C1 segment of cervical spinal cord (tissue), 14 donors: ENCODE data around the gene CCDC110.
A peak's percentile ranks its signal among the peaks of the same experiment; 100 is the strongest.

Source experiments
- DNase-seq, 14 donors: peaks; one replicate each; lab custom pipeline; 2025; lab: John Stamatoyannopoulos, UW

Gene CCDC110

DNA sequence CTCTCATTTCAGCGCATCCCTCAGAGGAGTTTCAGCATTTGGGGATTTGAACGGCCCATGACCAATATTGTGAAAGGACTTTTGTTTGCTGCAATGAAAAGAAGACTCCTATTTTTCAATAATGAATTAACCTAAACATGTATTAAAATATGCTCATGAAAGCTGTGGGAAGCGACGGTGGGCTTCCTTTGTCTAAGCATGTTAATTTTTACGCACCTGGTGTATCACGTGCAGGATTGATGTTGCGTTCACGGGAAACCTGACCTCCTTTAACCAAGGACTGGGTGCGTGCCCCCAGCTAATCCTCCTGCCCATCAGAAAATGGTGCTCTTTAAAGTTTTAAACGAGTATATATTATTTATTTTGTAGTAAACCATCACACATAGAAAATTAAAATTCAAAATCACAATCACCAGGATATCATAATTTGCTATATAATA lies 590 bp upstream of the CCDC110 start:
- DNase-seq: no peak

- peak in 7 of 14 donors; percentile 43 to 88 (median 64) for DNase-seq
These were observed 885 bp downstream of the CCDC110 start for GRCh38 chr4:185470501-185471195.

- DNase-seq: peak in 1 of 14 donors; percentile 47
These were observed 1.9 kb downstream of the CCDC110 start for GRCh38 chr4:185469580-185470154.

DNA sequence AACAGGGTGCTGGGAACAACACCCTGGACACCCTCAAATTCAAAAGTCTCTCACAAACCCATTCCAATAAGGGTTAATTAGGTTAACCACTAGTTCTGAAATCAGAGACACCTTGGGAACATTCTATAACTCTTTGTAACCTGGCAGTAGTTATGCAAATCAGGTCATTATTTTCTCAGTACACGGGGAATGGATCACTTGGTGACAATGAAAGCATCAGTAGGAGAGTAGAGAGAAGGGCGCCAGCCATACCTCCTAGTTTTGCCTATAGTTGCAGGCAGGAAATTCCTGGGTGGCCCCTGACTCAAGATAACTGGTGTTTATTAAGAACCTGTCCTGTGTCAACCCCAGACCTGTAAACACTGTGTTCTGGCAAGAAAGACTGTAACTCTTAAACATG lies 2.5 kb downstream of the CCDC110 start:
- no peak for DNase-seq

DNA sequence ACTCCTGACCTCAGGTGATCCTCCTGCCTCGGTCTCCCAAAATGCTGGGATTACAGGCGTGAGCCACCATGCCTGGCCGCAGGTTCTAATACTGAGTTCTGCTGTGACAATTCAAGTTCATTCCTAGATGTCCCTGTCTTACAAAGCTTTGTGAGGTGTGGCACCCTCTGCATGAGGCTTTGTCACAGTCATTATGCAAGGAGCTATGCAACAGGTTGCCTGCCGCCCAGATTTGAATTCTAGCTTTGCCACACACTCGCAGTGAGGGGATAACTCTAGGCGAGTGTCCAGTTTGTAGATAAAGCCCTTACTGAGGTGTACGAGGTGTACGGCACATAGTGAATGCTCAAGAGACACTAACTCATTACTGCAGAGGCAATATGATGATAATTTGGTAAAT lies 3.5 kb downstream of the CCDC110 start:
- DNase-seq: no peak

DNA sequence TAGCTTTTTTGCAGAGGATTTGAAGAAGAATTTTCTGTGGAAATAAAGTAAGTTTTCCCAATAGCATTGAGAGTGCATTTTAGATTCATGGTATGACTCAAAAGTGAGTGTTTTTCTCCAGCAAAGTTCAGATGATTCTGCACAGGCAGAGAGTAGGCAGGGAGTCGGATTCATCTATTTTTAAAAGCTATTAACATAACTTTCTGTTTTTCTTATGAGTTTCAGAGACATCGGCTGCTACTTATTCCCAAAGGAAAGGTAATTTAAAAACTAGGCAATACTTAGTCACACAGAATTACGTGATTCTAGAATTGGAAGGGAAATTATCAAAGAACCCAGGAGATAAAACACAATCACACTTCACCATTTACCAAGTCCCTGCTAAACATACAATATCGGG lies 4.4 kb downstream of the CCDC110 start:
- DNase-seq: no peak

- no peak for DNase-seq
These were observed 5.8 kb downstream of the CCDC110 start for GRCh38 chr4:185465707-185466106.

- no peak for DNase-seq
These were observed 6.6 kb downstream of the CCDC110 start for GRCh38 chr4:185464887-185465286.

DNA sequence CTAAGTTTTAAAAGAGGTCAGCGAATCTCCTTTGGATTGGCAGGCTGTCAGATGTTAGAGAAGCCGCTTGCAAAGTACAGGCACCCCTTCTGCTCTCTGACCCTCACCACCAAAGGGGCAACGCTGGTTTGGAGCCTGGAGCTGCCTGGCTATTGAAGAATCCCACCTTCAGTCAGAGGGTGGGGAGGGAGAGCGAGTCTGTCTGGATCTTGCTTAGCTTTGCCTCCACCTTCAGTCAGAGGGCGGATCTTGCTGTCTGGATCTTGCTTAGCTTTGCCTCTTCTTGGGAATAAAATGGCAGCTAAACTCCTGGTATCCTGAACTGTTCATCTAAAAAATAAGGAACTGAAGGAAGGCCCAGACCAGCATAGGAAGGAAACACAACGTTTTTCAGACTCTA lies 7.3 kb downstream of the CCDC110 start:
- no peak for DNase-seq

GRCh38 chr4:185463541-185463940 lies 8.0 kb downstream of the CCDC110 start:
- DNase-seq: no peak

DNA sequence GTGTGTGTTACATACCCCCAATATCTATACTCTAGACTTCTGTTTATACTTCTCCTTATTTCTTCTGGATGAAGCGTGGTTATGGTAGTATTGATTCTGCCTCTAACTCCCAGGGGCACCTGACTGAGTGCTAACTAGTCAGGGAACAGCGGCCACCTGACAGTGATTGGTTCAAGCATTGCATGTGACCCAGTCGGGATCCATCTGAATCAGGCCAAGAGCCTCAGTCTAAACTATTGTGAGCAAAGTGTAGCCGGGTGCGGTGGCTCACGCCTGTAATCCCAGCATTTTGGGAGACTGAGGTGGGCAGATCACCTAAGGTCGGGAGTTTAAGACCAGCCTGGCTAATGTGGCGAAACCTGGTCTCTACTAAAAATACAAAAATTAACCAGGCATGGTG lies 10.0 kb downstream of the CCDC110 start:
- no peak for DNase-seq

- DNase-seq: no peak
These were observed 14.4 kb downstream of the CCDC110 start for GRCh38 chr4:185457136-185457535.

GRCh38 chr4:185456131-185456530 lies 15.4 kb downstream of the CCDC110 start:
- DNase-seq: no peak

DNA sequence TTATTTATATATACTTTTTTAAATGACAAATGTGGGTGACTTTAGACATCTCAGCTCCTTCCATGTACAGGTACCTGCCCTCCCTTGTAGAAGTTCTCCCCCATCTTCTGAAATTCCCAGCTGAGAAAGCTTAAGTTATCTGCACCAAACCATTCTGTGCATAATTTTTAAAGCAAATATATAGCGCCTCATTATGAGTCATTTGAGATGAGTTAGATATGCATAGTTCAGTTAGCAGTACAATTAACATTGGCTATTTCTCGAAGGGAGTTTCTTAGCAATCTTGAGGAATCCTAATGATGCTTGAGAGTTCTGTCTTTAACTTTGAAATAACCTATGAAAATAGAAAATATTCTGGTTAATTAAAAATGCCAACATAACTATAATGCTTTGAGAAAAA lies 26.3 kb downstream of the CCDC110 start:
- no peak for DNase-seq

DNA sequence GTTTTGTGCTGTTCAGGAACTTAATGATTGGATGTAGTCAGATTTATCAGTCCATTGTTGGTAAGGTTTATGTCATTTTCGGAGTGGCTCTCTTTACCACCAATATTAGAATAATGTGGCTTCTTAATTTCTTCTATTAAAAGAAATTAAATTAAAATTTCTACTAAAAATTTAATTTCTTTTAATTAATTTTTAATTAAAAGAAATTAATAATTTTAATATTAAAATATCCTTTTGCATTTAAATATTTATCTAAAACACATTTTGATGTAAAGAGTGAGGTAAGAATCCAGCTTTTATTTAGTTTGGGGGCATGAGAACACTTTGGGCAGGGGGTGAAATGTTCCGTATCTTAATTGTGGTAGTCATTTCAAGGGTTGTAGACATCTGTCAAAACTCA lies 30.1 kb downstream of the CCDC110 start:
- no peak for DNase-seq

GRCh38 chr4:185437809-185438208 lies 33.7 kb downstream of the CCDC110 start:
- no peak for DNase-seq

DNA sequence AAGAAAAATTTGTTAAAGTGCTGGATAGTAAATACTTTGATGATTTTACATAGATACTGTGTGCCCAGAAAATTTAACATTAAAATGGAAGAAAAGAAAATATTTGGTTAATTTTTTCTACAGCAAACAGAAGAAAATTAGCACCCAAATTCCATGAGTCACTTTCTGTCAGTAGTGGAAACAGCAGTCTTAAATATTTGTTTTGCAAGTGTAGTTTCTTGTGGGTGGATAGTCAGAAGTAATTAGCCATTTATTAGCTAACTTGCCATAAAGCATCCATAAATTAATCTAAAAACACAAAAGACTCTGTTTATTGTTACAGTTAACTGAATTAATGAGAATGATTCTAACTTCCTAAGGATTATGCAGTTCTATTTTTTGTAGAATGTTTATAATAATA lies 36.1 kb downstream of the CCDC110 start:
- no peak for DNase-seq

- no peak for DNase-seq
These were observed 41.9 kb downstream of the CCDC110 start for GRCh38 chr4:185429660-185430059.

DNA sequence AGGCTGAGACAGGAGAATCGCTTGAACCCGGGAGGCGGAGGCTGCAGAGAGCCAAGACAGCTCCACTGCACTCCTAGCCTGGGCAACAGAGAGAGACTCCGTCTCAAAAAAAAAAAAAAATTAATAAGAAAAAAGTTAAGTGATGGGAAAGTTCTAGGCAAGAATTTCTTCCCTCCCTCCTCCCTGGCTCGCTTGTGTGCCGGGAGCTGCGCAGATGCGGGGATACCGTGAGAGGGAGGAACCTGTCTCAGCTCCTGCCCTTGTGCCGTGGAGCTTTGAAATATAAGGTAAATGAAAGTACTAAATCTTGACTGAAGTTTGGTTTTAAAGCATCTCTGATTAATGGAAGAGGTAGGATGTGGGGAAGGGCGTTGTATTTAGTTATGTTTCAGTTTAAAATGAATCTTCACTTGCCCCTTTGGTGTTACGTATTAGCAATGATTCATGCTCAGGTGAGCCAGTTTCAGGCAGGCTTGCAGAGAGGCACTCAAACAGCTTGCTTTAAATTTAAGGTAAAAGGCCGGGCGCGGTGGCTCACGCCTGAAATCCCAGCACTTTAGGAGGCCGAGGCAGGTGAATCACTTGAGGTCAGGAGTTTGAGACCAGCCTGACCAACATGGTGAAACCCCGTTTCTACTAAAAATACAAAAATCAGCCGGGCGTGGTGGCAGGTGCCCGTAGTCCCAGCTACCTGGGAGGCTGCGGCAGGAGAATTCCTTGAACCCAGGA lies 44.4 kb downstream of the CCDC110 start:
- no peak for DNase-seq

GRCh38 chr4:185425647-185426352 lies 45.7 kb downstream of the CCDC110 start, which contains the start of gene UFSP2:
UFSP2 (minus strand) TSS chr4:185425964; CDS start chr4:185425868, 96 bp downstream.
- DNase-seq: peak; percentile 62 to 92 (median 88)

DNA sequence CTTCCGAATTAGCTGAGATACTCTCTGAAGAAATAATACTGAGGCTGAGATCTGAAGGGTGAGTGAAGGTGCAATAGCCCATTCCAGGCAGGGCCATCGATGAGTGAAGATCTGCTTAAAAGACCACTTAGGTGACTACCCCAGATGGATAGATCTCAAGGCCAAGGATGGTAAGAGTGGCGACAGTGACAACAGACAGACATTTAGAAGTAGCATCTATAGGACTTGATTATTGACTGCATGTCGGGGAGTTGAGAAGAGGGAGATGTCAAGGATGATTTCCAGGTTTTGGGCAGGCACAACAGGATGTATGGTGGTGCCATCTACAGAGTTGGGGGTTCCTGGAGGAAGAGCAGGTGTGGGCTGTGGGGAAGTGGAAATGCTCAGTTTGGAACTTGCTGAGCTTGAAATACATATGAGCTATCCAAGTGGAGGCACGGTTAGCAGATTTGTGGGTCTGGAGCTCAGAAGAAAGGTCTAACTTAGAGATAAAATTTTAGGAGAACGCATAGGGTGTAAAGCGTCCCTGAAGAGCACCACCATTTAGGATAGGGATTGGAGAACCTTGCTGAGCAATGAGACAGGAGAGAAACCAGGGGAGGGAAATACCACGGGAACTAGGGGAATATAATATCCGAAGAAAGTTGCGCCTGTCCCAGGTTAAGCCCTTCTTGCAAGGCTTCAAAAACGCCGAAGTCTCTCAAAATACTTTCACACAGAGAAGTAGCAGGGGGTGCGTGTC lies 46.5 kb downstream of the CCDC110 start:
- DNase-seq: peak in 5 of 14 donors; percentile 28 to 75 (median 38)
